Bronchial epithelial cell (primary cell): ENCODE results near the gene CFAP65. TPM values are rescaled to one million over a fixed set of nuclear protein-coding genes. Genes with fewer than 3 reads are reported as not detected.
A peak's percentile ranks its signal among the peaks of the same experiment; 100 is the strongest.

Source experiments
- DNase-seq: peaks from one replicate; pipeline ENCODE4 v3.0.0-alpha.2; 2010; ENCODE audit warnings: low read depth
- FAIRE-seq: peaks from 2 replicates; lab custom pipeline; 2011; peaks lifted over from hg19 to GRCh38; lab: Jason Lieb, UNC
- H3K27me3 ChIP-seq: 2 replicates; pipeline ENCODE4 v1.5.1; 2011; ENCODE audit warnings: low read length; ENCODE audit not compliant: control insufficient read depth, insufficient read depth
- H3K36me3 ChIP-seq: 2 replicates; pipeline ENCODE4 v1.5.1; 2011; ENCODE audit warnings: low read length; ENCODE audit not compliant: control insufficient read depth, insufficient read depth
- H3K4me3 ChIP-seq: 2 replicates; pipeline ENCODE4 v1.5.1; 2011; ENCODE audit warnings: mild to moderate bottlenecking, low read depth, low read length, control low read depth
- total RNA-seq: library from RNA; depleted of rRNA; stranded (reverse); fragments of >200 nt; gene quantifications from 2 replicates; pipeline ENCODE4 v1.2.1, GENCODE V29; 2014
- TF ChIP-seq, protein P1 (sequence below): IDR thresholded peaks from 2 replicates; pipeline ENCODE4 v1.5.1; 2011; ENCODE audit warnings: mild to moderate bottlenecking, moderate library complexity, low read length, control low read depth, inconsistent platforms; ENCODE audit not compliant: insufficient read depth, severe bottlenecking

The CFAP65 gene
- total RNA-seq, 1 donor from 2014 or later: not detected

DNA sequence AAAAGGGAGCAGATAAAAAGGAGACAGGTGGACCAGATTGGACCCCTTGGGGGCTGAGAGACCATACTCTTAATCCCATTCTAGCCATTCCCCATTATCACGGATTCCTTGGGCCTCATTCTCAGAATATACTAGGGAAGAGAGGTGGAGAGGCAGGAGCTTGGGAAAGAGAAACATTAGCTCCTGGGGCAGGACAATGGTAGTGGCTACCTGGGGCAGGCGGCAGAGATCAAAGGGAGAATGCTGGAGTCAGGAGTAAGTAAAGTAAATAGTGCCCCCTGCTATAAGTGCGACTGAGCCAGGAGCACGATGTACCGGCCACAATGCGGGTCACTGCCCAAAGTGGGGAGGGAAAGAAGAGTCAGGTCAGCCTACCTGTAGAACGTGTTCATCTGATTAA, 39.8 kb upstream of the CFAP65 start:
- H3K36me3 ChIP-seq: no peaks in the 10 kb centered on the region
- H3K4me3 ChIP-seq: no peak overlapping the region
- TF ChIP-seq, protein P1, sequence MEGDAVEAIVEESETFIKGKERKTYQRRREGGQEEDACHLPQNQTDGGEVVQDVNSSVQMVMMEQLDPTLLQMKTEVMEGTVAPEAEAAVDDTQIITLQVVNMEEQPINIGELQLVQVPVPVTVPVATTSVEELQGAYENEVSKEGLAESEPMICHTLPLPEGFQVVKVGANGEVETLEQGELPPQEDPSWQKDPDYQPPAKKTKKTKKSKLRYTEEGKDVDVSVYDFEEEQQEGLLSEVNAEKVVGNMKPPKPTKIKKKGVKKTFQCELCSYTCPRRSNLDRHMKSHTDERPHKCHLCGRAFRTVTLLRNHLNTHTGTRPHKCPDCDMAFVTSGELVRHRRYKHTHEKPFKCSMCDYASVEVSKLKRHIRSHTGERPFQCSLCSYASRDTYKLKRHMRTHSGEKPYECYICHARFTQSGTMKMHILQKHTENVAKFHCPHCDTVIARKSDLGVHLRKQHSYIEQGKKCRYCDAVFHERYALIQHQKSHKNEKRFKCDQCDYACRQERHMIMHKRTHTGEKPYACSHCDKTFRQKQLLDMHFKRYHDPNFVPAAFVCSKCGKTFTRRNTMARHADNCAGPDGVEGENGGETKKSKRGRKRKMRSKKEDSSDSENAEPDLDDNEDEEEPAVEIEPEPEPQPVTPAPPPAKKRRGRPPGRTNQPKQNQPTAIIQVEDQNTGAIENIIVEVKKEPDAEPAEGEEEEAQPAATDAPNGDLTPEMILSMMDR: no peak
- FAIRE-seq (no peak), DNase-seq (no peak)
- H3K27me3 ChIP-seq: no peaks in the 10 kb centered on the region

DNA sequence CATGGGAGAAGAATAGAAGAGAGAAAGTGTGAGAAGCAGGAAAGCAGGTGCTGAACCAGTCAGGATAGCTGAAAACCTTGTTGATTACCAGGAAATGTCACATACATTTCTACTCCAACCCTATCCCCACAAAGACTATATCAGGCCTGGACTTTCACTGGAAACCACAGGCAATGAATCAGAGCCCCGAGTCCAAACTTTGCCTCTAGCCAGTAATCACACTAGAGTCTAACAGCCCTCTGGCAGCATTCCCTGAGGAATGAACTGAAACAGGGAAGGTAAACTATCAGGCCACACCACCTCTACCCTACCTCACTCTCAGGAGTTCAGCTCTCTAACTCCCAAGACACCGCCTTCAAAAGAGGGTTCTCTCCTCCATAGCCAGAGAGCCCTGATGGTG, 38.1 kb upstream of the CFAP65 start:
- TF ChIP-seq, protein P1: no peak
- Histone ChIP-seq H3K27me3 (no peaks in the 10 kb centered on the region), H3K36me3 (no peaks in the 10 kb centered on the region), H3K4me3 (no peak overlapping the region)
- no peak for FAIRE-seq
- DNase-seq: peak; percentile 25

GRCh38 chr2:219078951-219079350, 37.6 kb upstream of the CFAP65 start:
- FAIRE-seq (no peak), DNase-seq (no peak)
- no peak overlapping the region for H3K4me3 ChIP-seq
- H3K36me3 ChIP-seq: no peaks in the 10 kb centered on the region
- TF ChIP-seq, protein P1: no peak
- H3K27me3 ChIP-seq: no peaks in the 10 kb centered on the region

DNA sequence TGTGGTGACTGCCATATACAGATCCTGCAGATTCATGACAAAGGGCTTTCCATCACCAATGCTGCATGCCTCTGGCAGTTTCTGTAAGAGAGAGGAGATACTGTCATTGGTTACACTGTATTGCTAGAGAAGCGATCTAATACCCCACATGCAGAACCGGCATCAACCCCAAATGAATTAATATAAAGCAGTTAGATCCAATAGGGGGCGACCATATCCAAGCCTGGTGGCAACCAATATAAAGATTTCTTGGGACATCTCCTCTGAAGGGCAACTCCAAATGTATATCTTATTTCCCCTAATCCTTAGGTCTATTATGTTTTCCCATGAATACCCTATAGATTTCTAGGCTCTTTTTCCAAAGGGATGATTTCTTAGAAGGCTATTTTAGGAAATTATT, 36.8 kb upstream of the CFAP65 start:
- H3K27me3 ChIP-seq: no peaks in the 10 kb centered on the region
- DNase-seq (no peak), FAIRE-seq (no peak)
- TF ChIP-seq, protein P1: no peak
- no peak overlapping the region for H3K4me3 ChIP-seq
- no peaks in the 10 kb centered on the region for H3K36me3 ChIP-seq

DNA sequence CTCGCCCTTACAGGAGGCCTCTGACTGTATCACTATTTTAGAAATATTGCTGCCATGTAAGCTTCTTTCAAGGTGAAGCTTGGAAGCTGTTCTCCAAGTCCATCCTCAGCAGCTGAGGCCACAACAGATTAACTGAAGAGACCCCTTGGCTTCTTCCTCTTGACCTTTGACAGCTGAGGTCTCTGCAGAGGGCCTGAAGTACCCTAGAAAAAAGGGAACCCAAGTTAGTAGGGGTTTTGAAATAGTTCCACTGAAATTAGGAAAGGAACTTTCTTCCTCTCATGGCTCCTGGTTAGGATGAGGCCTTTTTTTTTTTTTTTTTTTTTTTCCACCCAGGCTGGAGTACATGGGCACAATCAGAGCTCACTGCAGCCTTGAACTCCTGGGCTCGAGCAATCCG, 34.9 kb upstream of the CFAP65 start:
- H3K36me3 ChIP-seq: no peaks in the 10 kb centered on the region
- no peaks in the 10 kb centered on the region for H3K27me3 ChIP-seq
- TF ChIP-seq, protein P1: no peak
- no peak for DNase-seq
- H3K4me3 ChIP-seq: no peak overlapping the region
- FAIRE-seq: no peak

DNA sequence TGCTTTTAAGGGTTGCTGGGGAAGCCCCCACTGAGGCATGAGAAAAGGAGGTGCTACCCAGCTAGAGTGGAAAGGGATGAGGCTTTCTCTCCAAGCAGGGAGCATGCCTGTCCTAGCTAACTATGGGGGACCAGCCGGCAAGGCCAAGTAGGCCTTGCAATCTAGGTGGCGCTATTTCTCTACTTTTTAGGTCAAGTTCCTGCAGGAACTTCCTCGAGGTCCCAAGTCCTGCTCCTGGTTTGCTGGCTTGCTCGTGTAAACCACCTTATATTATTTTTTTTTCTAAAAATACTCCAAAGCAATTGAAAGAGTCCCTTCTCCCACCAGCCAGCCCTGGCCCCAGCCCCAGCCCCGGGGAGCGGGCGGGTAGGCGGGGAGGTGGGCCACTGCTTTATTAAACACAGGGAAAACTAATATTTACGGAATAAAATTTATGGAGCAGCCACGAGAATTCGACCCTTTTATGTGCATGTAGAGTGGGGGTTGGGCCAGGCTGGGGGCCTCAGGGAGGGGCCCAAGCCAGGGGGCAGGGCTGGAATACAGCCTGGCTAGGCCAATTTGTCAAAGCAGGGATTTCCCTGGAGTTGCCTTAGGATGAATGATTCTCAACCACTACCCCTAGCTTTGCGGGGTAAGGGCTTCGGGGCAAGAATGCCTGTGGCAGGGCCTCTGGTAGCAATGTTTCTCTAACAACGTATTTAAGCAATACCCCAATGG, 32.3 kb upstream of the CFAP65 start:
- H3K4me3 ChIP-seq: no peak overlapping the region
- no peaks in the 10 kb centered on the region for H3K27me3 ChIP-seq
- peak; percentile 52 for DNase-seq
- TF ChIP-seq, protein P1: peak; percentile 80
- H3K36me3 ChIP-seq: no peaks in the 10 kb centered on the region
- FAIRE-seq: no peak
